ENCODE measurements around the gene GADD45G.

Gene GADD45G

GRCh38 chr9:89579741-89580385 is 24.9 kb upstream of the GADD45G start:
- no peak for DNase-seq (ENCODE audit: insufficient read length, low spot score)
- TF ChIP-seq POLR2A (IDR thresholded peaks at IDR 0.05; ENCODE audit: low read depth, low read length) = no peak
- peak; percentile 30 for FAIRE-seq

GRCh38 chr9:89586311-89586710 is 18.5 kb upstream of the GADD45G start:
- no peak for FAIRE-seq
- no peak for DNase-seq (ENCODE audit: insufficient read length, low spot score)
- no peak for TF ChIP-seq POLR2A (IDR thresholded peaks at IDR 0.05; ENCODE audit: low read depth, low read length)

- no peak for TF ChIP-seq POLR2A (IDR thresholded peaks at IDR 0.05; ENCODE audit: low read depth, low read length)
- DNase-seq (ENCODE audit: insufficient read length, low spot score) (no peak), FAIRE-seq (no peak)
Observed at GRCh38 chr9:89588271-89588879, 16.4 kb upstream of the GADD45G start.

GRCh38 chr9:89590415-89590814 is 14.4 kb upstream of the GADD45G start:
- FAIRE-seq (no peak), DNase-seq (ENCODE audit: insufficient read length, low spot score) (no peak)
- TF ChIP-seq POLR2A (IDR thresholded peaks at IDR 0.05; ENCODE audit: low read depth, low read length) = no peak

- FAIRE-seq (no peak), DNase-seq (ENCODE audit: insufficient read length, low spot score) (no peak)
- TF ChIP-seq POLR2A (IDR thresholded peaks at IDR 0.05; ENCODE audit: low read depth, low read length) = no peak
Observed at GRCh38 chr9:89591274-89592212, 13.3 kb upstream of the GADD45G start.

GRCh38 chr9:89592213-89592815 is 12.5 kb upstream of the GADD45G start:
- TF ChIP-seq POLR2A (IDR thresholded peaks at IDR 0.05; ENCODE audit: low read depth, low read length) = no peak
- no peak for FAIRE-seq
- DNase-seq (ENCODE audit: insufficient read length, low spot score) = no peak

GRCh38 chr9:89592963-89593726 is 11.7 kb upstream of the GADD45G start:
- FAIRE-seq (no peak), DNase-seq (ENCODE audit: insufficient read length, low spot score) (no peak)
- TF ChIP-seq POLR2A (IDR thresholded peaks at IDR 0.05; ENCODE audit: low read depth, low read length) = no peak

GRCh38 chr9:89593727-89594427 is 10.9 kb upstream of the GADD45G start:
- FAIRE-seq (no peak), DNase-seq (ENCODE audit: insufficient read length, low spot score) (peak; percentile 86)
- no peak for TF ChIP-seq POLR2A (IDR thresholded peaks at IDR 0.05; ENCODE audit: low read depth, low read length)

GRCh38 chr9:89594811-89595550 is 9.8 kb upstream of the GADD45G start:
- no peak for TF ChIP-seq POLR2A (IDR thresholded peaks at IDR 0.05; ENCODE audit: low read depth, low read length)
- FAIRE-seq (no peak), DNase-seq (ENCODE audit: insufficient read length, low spot score) (no peak)

- DNase-seq (ENCODE audit: insufficient read length, low spot score) = no peak
- no peak for FAIRE-seq
- no peak for TF ChIP-seq POLR2A (IDR thresholded peaks at IDR 0.05; ENCODE audit: low read depth, low read length)
Observed at GRCh38 chr9:89595646-89596045, 9.2 kb upstream of the GADD45G start.

- no peak for FAIRE-seq
- no peak for TF ChIP-seq POLR2A (IDR thresholded peaks at IDR 0.05; ENCODE audit: low read depth, low read length)
- no peak for DNase-seq (ENCODE audit: insufficient read length, low spot score)
Observed at GRCh38 chr9:89596937-89597555, 7.8 kb upstream of the GADD45G start.

Data from H54 (cell line).